Activated CD4-positive, CD25-positive, alpha-beta regulatory T cell treated with anti-CD3 and anti-CD28 coated beads, Interleukin-2, amount 50 U/mL, for 72 hours (primary cell): Measurements from ENCODE around the gene LARP7.
A peak's percentile ranks its signal among the peaks of the same experiment; 100 is the strongest.
"Not testable (repeated sequence)": the region's sequence is repeated elsewhere in the genome, so short reads cannot be mapped to it uniquely, and the experiment has no call there.

Experiments used
- DNase-seq: peaks from one replicate; pipeline ENCODE4 v3.0.0; 2021

Gene LARP7

DNA sequence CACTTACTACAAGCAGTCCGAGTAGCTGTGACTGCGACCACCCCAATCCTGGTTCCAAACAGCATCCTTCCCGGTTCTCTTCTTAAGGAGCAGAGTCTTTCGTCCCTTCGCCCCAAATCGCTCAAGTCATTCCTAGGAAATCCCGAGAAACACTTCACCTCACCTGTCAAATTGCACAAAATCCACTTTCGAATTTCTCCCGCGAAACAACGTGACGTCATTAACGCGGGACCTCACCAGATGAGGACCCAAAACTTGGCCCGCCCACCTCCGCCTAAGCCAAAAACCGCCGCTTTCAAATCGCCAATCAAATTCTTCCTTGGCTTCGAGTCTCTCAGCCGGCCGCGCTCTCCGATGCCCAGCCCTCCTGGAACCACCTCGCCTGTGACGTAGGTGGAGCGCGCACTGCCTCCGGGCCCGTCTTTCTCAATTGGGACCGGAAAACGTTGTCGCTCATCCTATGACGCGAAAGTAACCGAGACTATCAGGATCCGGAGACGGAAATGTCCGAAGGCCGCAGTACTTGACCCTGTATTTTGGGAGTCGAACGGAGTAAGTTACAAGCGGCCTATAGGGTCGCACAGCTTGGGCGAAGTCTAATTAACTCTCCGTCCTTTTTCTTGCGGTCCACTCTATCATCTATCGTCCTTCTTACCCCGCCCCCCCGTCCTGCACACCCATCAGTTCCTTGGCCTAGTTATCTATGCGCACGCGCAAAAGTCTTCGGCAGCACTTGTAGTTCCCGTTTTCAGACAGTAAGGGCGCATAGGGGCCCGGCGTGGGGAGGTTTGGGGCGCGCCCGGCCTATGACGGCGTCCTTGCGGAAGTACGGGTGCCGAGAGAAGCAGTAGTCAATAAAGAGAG lies at the start of gene LARP7, which contains the start of gene ZGRF1:
LARP7 (plus strand) TSS at position 456 of the 864 bp plus-strand sequence. CDS start 7,527 bp downstream, outside the sequence.
ZGRF1 (minus strand) TSS at position 222 of the 864 bp plus-strand sequence. CDS start 3,733 bp downstream, outside the sequence.
- peak; percentile 94 for DNase-seq

DNA sequence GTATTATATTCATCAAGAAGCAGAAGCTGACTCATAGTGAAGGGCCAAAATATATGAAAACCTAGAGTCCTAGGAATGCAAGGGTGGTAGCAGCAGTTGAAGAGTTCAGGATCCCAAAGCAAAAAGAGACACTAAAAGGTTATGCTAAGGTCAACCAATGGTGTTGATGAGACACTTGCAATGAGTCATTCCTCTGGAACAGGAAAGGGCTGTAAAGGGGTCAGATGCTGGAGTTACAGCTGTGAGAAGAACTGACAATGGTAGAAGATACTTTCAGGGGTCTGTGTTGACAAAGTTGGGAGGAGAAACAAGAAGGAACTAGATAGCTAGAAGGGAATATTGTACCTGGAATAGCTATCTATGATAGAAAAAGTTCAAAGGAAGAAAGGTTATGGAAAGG lies 47.7 kb upstream of the LARP7 start:
- no peak for DNase-seq

DNA sequence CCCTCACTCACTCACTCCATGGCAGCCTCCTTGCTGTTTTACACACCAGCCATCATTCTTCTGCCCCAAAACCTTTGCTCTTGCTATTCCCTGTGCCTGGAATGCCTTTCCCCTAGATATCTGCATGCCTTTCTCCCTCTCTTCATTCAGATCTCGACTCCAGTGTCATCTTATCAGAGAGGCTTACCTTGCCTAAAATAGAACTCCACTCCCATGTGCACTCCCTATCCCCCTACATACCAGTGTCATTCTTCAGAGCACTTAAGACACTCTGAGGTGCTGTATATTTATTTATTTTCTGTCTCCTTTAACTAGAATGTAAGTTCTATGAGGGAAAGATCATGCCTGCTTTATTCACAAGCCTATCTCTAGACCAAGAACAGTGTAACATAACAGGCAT lies 45.4 kb upstream of the LARP7 start:
- no peak for DNase-seq

DNA sequence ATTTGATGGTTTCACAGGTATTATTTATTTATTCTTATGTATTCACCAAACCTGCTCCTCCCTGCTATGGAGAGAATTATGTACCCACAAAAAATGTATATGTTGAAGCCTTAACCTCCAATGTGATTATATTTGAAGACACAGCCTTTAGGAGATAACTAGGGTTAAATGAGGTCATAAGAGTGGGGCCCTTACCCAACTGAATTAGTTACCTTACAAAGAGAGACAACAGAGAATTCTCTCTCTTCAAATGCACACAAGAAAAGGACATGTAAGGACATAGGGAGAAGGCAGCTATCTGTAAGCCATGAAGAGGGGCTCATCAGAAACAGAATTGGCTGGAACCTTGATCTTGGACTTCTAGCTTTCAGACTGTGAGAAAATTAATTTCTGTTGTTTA lies 44.2 kb upstream of the LARP7 start:
- DNase-seq = no peak

DNA sequence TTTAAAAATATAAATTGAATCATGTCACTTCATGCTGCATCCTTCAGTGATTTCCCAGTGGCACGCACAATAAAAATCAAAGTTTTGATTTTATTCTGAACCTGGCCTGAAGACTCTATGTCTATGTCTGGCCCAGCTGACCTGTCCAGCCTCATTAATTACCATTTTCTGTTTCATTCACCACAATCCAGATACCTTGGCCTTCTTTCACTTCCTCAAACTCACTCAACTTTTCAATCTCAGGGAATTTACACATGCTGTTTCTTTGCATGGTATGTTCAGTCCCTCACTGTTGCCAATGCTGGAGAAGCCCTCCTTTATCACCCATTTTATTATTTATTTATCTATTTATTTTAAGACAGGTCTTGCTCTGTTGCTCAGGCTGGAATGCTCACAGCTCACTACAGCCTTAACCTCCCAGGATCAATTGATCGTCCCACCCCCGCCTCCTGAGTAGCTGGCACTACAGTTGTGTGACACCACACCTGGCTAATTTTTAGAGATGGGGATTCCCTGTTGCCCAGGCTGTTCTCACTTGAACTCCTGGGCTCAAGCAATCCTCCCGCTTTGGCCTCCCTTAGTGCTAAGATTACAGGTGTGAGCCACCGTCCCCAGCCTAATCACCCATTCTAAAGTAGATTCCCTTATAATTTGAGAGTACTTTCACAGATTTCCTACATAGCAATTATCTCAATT lies 43.4 kb upstream of the LARP7 start:
- no peak for DNase-seq

DNA sequence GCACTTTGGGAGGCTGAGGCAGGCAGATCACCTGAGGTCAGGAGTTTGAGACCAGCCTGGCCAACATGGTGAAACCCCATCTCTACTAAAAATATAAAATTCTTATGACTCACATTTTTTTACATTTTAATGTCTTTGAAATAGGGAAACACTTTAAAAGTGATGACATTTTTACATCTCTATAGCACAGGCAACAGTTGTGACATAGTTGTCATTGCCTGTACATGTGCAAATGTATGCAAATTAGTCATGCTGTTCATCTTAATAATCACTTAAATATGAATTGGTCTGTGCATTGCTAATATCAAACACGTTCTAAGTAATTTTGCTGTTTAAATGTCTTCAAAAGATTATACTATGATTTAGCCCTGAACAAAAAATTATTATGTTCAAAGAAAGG lies 42.0 kb upstream of the LARP7 start:
- DNase-seq = no peak

DNA sequence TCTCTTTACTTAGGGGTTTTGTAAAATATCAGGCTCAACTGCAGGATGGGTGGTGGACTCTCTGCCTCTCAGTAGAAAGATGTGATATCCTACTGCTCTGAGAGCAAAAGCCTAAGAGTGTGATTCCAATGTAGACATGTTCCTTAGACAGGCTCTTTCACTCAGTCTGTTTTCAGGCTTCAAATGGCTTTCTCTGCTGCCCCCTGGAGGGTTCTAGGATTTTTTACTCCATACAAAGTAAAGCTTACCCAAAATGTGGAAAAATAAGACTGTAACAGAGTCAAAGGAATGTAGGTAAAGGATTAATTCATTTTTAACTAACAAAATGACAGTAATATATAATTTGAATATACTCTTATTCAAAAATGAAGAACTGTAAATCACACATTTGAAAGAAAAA lies 32.4 kb upstream of the LARP7 start:
- DNase-seq = no peak

DNA sequence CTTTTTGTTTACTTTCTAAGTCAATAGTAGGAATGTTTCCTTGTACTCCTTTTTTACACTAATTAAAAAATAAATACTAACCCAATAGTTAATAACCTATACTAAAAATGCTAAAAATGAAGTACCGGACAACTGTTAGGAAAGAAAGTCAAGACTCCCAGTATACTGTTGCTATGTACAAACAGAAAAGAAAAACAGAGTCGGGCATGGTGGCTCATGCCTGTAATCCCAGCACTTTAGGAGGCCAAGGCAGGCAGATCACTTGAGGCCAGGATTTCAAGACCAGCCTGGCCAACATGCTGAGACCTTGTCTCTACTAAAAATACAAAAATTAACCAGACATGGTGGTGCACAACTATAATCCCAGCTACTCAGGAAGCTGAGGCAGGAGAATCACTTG lies 24.1 kb upstream of the LARP7 start:
- DNase-seq = not testable (repeated sequence)

DNA sequence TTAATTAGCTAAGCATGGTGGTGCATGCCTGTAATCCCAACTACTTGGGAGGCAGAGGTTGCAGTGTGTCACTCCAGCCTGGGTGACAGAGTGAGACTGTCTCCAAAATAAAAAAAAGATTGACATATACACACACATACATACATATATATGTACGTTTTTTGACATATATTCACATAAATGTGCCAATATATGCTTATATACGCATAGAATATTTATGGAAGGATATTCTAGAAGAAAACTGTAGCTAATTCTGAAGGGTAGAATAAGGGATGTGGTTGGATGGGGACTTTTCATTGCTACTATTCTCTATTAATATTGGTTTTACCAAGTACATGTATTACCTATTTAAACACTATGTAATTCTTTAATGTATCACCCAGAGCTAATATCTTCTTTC lies 20.0 kb upstream of the LARP7 start:
- no peak for DNase-seq

DNA sequence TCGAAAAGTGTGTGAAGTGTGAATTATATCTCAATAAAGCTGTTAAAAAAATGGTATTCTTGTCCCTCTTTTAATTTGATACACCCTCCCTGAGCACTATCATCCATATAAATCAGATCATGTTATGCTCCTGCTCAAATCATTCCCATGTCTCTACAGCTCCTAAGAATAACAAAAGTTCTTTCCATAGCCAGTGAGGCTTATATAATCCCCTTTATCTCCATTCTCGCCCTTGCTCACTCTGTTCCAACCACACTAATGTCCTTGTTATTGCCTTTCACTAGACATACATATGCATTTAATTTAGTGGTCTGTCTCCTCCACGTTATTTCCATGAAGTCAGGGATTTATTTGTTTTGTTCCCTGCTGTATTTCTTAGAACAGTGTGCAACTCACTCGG lies 10.7 kb upstream of the LARP7 start:
- no peak for DNase-seq

DNA sequence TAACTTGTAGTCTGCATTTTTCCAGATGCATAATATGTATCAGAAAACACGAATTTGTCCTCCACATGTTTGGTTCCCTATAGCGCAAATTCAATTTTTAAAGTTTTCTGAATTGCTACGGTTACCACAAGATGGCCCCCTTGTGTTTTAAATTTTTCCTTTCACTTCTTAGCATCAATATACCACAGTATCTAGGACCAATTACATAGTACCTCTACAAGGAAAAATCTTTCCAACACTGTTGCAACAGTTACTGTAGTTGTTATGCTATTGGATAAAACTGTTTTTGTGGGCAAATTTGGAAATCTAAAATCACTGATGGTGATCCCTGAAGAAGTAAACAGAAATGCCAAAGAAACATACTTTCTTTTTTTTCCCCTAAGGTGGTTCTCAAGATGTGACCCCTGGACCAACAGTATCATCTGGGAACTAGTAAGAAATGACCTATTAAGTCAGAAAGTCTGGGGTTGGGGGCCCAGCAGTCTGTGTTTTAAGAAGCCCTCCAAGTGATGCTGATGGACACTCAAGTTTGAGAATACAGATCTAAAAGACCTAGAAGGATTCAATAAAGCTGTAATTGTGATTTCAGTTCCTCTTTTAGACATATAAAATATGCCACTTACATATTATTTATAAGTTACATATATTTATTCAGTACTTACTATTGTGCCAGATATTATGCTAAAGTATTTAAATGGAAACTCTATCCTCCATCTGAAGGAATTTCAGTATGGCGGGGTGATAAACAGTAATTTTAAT lies 3.3 kb upstream of the LARP7 start:
- no peak for DNase-seq

DNA sequence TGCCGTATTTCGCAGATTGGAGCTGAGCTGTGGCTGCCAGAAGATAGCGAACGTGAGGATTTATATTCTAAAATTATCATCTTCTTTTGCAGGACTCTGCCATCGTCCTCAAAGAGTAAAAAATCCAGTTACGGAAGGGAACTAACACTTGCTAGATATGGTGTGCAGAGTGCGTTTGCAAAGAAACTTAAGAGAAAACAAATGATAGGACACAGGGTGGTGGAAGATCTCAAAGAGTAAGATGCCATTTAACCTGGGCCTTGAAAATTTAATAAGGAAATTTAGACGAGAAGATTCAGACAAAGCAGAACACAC lies 566 bp downstream of the LARP7 start:
- DNase-seq = no peak

DNA sequence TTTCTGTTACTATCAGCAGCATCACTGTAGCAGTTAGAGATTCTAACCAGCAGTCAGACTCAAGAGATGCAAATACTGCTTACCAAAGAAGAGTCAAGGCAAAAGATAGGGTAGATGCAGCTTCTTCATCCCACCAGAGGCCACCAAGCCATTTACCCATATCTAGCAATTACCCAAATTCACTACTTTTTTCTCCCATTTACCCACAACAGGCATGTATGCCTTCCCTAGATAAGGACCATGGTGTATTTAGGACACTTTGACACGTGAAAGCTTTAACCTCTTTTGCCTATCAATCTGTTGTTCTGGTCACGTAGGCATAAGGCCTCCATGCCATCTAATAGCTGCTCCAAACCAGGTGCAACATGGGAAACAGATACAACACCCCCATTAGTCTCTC lies 5.6 kb downstream of the LARP7 start:
- DNase-seq = no peak

DNA sequence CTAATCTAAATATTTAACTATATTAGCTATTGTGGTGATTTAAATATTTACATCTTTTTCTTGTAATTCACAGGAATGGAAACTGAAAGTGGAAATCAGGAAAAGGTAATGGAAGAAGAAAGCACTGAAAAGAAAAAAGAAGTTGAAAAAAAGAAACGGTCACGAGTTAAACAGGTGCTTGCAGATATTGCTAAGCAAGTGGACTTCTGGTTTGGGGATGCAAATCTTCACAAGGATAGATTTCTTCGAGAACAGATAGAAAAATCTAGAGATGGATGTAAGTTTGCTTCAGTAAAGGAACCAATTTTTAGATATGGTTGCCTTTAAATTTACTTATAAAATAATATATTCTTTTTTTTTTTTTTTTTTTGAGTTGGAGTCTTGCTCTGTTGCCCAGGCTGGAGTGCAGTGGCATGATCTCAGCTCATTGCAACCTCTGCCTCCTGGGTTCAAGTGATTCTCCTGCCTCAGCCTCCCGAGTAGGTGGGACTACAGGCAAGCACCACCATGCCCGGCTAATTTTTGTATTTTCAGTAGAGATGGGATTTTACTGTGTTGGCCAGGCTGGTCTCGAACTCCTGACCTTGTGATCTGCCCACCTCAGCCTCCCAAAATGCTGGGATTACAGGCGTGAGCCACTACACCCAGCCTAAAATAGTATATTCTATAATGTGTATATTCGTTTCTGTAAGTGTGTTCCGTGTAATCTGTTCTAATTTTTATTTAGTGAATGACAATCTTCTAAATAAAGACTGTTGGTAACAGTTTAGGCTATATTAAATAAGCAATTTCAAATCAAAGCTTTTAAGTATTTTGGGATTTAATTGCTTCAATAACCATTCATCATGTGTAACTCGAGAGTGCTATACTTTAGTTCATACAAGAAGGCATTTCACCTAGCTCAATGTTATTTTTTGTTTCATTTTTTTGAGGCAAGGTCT lies 7.9 kb downstream of the LARP7 start:
- DNase-seq = not testable (repeated sequence)

DNA sequence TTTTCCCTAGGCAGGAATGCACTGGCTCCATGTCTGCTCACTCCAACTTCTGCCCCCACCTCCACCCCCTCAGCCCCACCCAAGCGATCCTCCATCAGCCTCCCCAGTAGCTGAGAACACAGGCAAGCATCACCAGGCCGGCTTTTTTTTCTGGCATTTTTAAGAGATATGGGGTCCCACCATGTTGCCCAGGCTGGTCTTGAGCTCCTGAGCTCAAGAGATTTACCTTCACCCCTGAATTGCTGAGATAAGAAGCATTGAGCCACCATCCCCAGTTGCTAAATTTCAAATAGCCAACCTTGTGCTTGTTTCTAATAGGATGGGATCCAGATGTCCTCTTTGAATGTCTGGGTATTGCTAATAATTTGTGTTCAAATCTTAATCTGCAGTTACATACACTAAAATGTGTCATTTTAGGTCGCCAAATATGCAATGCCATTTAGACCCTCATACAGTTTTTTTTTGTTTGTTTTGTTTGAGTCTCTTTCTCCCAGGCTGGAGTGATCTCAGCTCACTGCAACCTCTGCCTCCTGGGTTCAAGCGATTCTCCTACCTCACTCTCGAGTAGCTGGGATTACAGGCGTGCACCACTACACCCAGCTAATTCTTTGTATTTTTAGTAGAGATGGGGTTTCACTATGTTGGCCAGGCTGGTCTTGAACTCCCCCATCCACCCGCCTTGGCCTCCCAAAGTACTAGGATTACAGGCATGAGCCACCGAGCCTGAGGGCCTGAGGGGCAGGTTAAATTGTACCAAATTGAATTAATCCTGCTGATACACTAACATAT lies 8.8 kb downstream of the LARP7 start:
- no peak for DNase-seq

DNA sequence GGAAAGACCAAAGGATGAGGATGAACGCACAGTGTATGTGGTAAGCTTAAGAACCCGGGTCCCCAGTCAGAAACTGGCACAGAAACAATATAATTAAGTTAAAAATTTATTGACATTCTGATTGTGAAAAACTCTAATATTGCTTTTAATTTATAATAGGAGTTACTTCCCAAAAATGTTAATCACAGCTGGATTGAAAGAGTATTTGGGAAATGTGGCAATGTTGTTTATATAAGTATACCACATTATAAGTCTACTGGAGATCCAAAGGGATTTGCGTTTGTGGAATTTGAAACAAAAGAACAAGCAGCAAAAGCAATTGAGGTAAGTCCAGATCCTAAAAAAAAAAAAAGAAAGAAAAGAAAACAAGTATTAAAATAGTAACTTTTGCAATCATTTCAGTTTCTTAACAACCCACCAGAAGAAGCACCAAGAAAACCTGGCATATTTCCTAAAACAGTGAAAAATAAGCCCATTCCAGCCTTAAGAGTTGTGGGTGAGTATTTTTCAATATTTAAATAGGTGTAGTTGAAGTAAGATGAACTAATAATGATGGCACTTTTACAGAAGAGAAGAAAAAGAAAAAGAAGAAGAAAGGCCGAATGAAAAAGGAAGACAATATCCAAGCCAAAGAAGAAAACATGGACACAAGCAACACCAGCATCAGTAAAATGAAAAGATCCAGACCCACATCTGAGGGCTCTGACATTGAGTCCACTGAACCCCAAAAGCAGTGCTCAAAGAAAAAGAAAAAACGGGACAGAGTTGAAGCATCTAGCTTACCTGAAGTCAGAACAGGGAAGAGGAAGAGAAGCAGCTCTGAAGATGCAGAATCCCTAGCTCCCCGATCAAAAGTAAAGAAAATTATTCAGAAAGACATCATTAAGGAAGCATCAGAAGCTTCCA lies 9.9 kb downstream of the LARP7 start:
- DNase-seq = no peak

DNA sequence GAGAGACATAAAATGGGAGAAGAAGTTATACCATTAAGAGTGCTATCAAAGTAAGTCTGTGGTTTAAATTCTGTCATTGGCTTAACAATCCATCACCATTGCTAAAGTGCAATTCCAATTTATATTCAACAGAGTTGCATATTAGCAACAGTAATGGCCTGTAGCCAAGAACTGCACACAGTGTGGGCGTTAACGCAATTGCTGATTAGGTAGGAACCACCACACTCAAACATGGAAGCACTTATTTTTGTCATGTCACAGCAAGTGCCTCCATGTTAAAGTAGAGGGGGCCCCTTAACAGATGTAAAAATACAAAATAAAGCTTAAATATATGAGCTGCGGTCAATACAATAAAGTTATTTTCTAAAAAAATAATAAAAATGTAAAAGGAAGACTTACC lies 10.8 kb downstream of the LARP7 start:
- DNase-seq = no peak

DNA sequence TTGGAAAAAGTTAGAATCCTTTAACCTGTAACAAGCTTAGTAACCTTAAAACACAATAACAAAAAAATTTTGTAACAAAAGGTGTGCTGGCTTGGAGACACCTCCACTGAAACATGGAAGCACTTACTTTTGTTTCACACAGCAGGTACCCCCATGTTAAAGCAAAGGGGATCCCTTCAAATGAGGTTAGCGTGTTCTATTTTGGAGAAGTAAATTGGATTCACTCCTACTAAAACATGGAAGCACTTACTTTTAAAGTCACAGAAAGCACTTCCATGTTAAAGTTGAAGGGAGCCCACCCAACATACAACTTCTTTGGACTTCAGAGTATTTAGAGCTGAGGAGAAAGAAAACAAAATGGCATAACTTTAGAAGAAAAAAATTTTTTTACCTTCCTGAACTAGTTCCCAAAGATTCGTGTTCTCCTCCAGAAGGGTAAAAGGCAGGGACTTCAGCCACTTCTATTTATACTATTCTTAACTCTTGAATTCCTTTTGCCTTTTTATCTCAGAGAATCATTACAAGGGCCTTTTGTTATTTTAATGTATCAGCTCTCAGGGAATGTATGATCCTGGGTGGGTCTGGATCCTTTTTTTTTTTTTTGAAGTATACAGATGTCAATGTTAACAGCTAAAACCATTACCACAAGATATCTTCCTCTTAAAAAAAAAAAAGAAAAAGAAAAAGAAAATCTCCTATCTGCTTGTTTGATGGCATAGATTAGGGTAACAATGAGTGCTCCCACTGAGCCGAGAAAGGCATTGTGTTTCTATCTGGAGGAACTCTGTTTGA lies 11.5 kb downstream of the LARP7 start:
- no peak for DNase-seq

DNA sequence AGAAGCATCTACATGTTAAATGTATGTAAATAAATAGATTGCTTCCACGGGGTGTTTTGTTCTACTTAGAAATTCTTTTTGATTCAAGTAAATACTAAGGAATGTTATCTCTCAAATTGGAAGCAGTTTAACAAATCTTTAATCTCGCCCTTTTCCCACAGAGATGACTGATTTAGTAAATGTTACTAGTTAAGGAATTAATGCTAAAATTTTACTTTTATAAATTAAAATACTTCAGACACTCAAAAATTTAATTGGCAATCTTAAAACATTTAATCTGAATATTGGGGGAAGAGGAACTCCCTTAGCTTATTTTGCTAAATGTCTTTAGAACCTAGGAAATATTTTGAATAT lies 12.1 kb downstream of the LARP7 start:
- no peak for DNase-seq

DNA sequence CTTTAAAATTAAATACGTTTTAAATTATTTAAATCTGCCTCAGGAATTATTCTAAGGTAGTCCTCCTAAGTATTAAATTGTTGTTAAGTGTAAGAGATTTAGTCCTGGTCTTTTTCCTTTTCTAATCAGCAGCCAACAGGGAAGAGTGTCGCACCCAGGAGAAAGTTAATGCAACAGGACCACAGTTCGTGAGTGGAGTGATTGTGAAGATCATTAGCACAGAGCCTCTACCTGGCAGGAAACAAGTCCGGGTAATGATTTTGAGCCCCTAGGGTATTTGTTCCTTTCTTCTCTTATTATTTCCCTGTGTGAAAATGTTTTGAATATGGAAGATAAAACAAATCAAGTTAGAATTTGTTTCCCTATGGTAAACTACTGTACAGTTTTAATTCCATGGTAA lies 13.4 kb downstream of the LARP7 start:
- DNase-seq = no peak
